Uterus (tissue), 4 donors: ENCODE results near the gene SLC29A1. TPM values are rescaled to one million over a fixed set of nuclear protein-coding genes. Genes with fewer than 3 reads are reported as not detected.

ENCODE experiments used
- DNase-seq, 2 donors: peaks; one replicate each; pipeline ENCODE4 v3.0.0-alpha.2; 2019 to 2020
- H3K27ac ChIP-seq, 2 donors: fragments of 200-600 bp; sonication (generic); 1 replicate in 1 of 2; 2 replicates in 1 of 2; pipeline ENCODE4 v1.5.1; 2016 to 2018
- H3K27me3 ChIP-seq, 2 donors: fragments of 200-600 bp; sonication (generic); one replicate each; pipeline ENCODE4 v1.5.1; 2018 to 2019; ENCODE audit warnings: control low read depth in 1 of 2
- H3K36me3 ChIP-seq, 2 donors: fragments of 200-600 bp; sonication (generic); one replicate each; pipeline ENCODE4 v1.5.1; 2019; ENCODE audit warnings: control low read depth in 1 of 2
- H3K4me1 ChIP-seq, 2 donors: fragments of 200-600 bp; sonication (generic); one replicate each; pipeline ENCODE4 v1.5.1; 2018 to 2019; ENCODE audit warnings: control low read depth in 1 of 2
- H3K4me3 ChIP-seq, 2 donors: fragments of 200-600 bp; sonication (generic); 1 replicate in 1 of 2; 2 replicates in 1 of 2; pipeline ENCODE4 v1.5.1; 2018 to 2019; ENCODE audit warnings: mild to moderate bottlenecking in 1 of 2
- H3K9me3 ChIP-seq, 2 donors: fragments of 200-600 bp; sonication (generic); one replicate each; pipeline ENCODE4 v1.5.1; 2019; ENCODE audit warnings: control low read depth in 1 of 2
- POLR2A ChIP-seq, 2 donors: fragments of 450-650 bp; IDR thresholded peaks; one replicate each; pipeline ENCODE4 v1.6.1; 2016; ENCODE audit warnings: antibody characterized with exemption in 2 of 2, mild to moderate bottlenecking in 1 of 2, moderate library complexity in 1 of 2
- intact Hi-C: fragments of 100-400 bp; cut with DNase I; formaldehyde crosslinking; loops from one replicate; pipeline ENCODE4 v1.15.1; 2023; ENCODE audit warnings: low total_unique reads
- total RNA-seq, 4 donors: library from RNA; depleted of rRNA in 3 of 4; stranded (reverse); fragments of >200 nt in 3 of 4; gene quantifications; one replicate each; pipeline versions ENCODE4 v1.1.0 to v1.2.4, GENCODE V29; 2014 to 2023
- TF ChIP-seq, protein P1 (sequence below), 4 experiments: fragments of 200-600 bp in 2 of 4; fragments of 450-650 bp in 2 of 4; sonication (generic) in 2 of 4; IDR thresholded peaks; one replicate each; pipeline ENCODE4 v1.5.1; 2016 to 2019; ENCODE audit warnings: antibody characterized with exemption in 4 of 4, mild to moderate bottlenecking in 2 of 4, moderate library complexity in 1 of 4
- donor health status: DM: yes; HTN: yes; CAD: no.

SLC29A1 gene
- total RNA-seq, 4 donors from 2014 or later: 29.9 to 150 (median 95.1) TPM

DNA sequence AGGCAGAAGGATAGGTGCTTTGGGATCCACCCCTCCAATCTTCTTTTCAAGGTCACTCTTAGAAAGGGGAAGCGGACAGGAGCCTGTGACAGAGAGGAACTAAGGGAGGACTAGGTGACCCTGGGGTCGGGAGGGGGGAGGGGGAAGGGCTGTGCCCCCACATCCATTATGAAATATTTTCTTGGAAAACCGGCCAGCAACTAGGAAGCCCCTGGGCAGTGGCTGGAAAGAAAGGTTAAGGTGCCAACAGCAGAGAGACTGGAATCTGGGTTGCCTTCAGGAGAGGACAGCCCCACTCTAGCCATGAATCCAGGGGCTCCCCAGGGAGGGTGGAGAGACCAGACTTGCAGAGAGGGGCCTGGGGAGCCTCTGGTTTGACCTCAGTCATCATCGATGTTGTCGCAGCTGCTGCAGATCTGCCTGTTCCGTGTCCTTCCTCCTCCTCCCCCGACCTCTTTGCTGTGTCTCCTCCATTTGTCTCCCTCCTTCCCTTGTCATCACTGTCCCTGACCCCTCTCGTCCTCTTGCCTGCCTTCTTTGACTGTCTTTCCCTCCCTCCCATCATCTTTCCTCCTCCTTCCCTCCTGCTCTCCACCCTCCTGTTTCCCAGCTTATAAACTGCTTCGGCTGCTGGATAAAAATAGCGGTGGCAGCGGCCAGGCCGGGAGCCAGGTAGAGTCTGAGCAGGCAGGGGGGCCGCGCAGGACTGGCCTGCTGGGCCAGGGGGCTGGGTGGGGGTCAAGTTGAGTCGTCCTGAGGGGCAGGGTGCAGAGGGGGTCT is 3.2 kb downstream of the SLC29A1 start:
- Histone ChIP-seq H3K27ac (peak overlapping the region; percentile 85 to 91), H3K4me3 (peak overlapping the region in 1 of 2 donors; percentile 1), H3K9me3 (no peaks in the 10 kb centered on the region), H3K4me1 (peaks cover 0 to 28% of the 10 kb centered on the region in 2 donors), H3K27me3 (no peaks in the 10 kb centered on the region), H3K36me3 (no peaks in the 10 kb centered on the region)
- DNase-seq: peak in 1 of 2 donors; percentile 44
- intact Hi-C loops: no loop called here
- TF ChIP-seq POLR2A (IDR thresholded peaks at IDR 0.05): no peak
- TF ChIP-seq, protein P1, sequence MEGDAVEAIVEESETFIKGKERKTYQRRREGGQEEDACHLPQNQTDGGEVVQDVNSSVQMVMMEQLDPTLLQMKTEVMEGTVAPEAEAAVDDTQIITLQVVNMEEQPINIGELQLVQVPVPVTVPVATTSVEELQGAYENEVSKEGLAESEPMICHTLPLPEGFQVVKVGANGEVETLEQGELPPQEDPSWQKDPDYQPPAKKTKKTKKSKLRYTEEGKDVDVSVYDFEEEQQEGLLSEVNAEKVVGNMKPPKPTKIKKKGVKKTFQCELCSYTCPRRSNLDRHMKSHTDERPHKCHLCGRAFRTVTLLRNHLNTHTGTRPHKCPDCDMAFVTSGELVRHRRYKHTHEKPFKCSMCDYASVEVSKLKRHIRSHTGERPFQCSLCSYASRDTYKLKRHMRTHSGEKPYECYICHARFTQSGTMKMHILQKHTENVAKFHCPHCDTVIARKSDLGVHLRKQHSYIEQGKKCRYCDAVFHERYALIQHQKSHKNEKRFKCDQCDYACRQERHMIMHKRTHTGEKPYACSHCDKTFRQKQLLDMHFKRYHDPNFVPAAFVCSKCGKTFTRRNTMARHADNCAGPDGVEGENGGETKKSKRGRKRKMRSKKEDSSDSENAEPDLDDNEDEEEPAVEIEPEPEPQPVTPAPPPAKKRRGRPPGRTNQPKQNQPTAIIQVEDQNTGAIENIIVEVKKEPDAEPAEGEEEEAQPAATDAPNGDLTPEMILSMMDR (IDR thresholded peaks at IDR 0.05): no peak

DNA sequence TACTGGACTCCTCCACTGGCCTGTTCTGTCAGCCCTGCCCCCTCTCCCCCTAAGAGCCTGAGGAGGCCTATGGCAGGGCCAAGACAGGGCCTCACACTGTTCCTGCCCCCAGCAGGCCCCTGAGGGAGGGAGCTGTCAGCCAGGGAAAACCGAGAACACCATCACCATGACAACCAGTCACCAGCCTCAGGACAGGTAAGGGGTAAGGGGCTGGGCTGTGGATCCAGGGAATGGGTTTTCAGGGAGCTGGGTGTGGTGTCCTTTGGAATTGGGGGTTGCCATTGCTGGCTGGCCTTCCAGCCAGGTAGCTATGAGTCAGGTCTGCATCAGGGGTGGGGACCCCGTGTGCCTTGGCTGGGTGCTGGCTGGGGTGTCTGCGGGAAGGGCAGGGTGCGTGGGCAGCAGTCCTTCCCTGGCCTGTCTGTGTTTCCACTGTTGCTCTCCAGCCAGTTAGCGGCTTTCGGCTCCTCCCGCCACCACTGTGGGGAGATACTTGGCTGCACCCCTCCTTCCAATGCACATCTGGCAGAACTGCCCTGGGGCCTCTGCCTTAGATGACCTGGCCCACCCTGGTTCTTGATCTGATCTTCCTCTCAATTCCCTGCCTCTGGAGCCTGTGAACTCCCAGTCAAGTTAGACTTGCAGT is 3.9 kb downstream of the SLC29A1 start:
- H3K4me3 ChIP-seq: peak overlapping the region in 1 of 2 donors; percentile 1
- H3K27ac ChIP-seq: peak overlapping the region; percentile 85 to 91
- H3K4me1 ChIP-seq: peaks cover 0 to 24% of the 10 kb centered on the region in 2 donors
- no peaks in the 10 kb centered on the region for H3K36me3 ChIP-seq
- no peaks in the 10 kb centered on the region for H3K9me3 ChIP-seq
- intact Hi-C loops: no loop called here
- DNase-seq: no peak
- no peaks in the 10 kb centered on the region for H3K27me3 ChIP-seq
- TF ChIP-seq POLR2A (IDR thresholded peaks at IDR 0.05): no peak
- TF ChIP-seq, protein P1 (IDR thresholded peaks at IDR 0.05): no peak

DNA sequence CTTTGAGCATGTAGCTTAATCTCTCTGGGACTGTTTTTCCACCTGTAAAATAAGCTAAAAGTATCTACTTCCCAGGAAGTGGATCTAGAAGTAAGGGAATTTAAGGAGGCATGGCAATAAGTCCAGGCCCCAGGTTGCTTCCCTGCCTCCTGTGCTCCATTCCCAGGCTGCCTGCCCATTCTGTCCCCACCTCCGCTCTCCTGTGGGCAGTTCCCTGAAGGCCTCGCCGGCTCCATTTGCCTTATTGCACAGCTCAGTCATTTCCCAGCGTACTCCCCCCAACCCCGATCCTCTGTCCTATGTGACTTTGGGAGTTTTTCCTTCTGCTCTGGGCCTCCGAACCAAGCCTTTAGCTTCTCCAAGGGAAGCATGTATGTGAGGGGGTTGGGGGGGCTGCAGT is 4.6 kb downstream of the SLC29A1 start:
- intact Hi-C loops: no loop called here
- Histone ChIP-seq H3K27ac (peak overlapping the region; percentile 85 to 91), H3K27me3 (no peaks in the 10 kb centered on the region), H3K4me1 (peaks cover 0 to 16% of the 10 kb centered on the region in 2 donors), H3K9me3 (no peaks in the 10 kb centered on the region), H3K4me3 (no peak overlapping the region), H3K36me3 (no peaks in the 10 kb centered on the region)
- TF ChIP-seq POLR2A (IDR thresholded peaks at IDR 0.05): no peak
- TF ChIP-seq, protein P1 (IDR thresholded peaks at IDR 0.05): no peak
- DNase-seq: no peak

DNA sequence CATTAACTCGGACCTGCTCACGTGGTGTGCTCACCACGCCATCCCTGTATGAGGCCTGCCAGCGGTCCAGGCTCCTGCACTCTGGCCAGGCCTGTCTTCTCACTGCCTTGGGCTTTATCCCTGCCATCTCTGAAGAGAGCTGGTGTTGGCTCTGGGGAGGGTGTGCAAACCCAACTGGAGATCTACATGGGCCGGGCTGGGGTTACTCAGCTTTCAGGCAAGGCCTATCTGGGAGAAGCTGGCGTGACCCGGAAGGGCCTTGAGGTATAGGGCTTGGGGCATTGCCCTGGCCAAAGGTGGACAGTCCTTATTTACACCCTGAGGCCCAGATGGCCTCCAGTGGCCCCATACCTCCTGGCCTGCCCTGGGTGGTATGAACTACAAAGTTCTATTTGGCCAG is 5.0 kb downstream of the SLC29A1 start:
- intact Hi-C loops: no loop called here
- no peak for DNase-seq
- Histone ChIP-seq H3K4me1 (peaks cover 0 to 17% of the 10 kb centered on the region in 2 donors), H3K9me3 (no peaks in the 10 kb centered on the region), H3K36me3 (no peaks in the 10 kb centered on the region), H3K27ac (peak overlapping the region; percentile 85 to 91), H3K27me3 (no peaks in the 10 kb centered on the region), H3K4me3 (no peak overlapping the region)
- TF ChIP-seq POLR2A (IDR thresholded peaks at IDR 0.05): no peak
- TF ChIP-seq, protein P1 (IDR thresholded peaks at IDR 0.05): no peak

DNA sequence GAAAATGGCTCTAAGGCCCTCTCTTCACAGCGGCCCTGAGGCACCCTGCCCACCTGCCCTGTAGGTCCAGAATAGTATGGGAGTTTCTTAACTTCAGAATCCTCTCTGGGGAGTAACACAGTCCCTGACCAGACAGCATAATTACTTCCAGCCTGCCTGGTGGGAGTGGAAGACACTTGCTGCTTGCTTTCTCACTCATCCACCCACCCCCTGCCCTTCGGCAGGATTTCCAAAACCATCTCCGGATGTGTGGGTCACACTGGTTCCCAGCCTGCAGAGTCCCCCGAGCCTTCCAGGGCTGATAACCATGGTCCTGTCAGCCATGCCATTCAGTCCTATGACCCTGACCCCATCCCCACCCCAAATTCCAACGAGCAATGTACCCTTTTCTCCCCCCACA is 5.4 kb downstream of the SLC29A1 start:
- H3K4me3 ChIP-seq: no peak overlapping the region
- no peak for DNase-seq
- no peaks in the 10 kb centered on the region for H3K36me3 ChIP-seq
- intact Hi-C loops: no loop called here
- H3K9me3 ChIP-seq: no peaks in the 10 kb centered on the region
- H3K27ac ChIP-seq: peak overlapping the region; percentile 85 to 91
- H3K27me3 ChIP-seq: no peaks in the 10 kb centered on the region
- TF ChIP-seq, protein P1 (IDR thresholded peaks at IDR 0.05): no peak
- TF ChIP-seq POLR2A (IDR thresholded peaks at IDR 0.05): no peak
- H3K4me1 ChIP-seq: peaks cover 0 to 21% of the 10 kb centered on the region in 2 donors
